K562 (cell line): Measurements from ENCODE around the gene MEFV. TPM values are rescaled to one million over a fixed set of nuclear protein-coding genes. Genes with fewer than 3 reads are reported as not detected.

Source experiments
- BCL6 ChIP-seq: fragments of 250-450 bp; sonication (Bioruptor Pico); IDR thresholded peaks from 2 replicates; pipeline ENCODE4 v1.4.0; 2020
- CXXC5 ChIP-seq: fragments of 250-450 bp; sonication (Bioruptor Pico); IDR thresholded peaks from 2 replicates; pipeline ENCODE4 v1.8.0; 2022; ENCODE audit warnings: inconsistent platforms, mild to moderate bottlenecking, moderate library complexity
- HNRNPK ChIP-seq: fragments of 200-400 bp; formaldehyde crosslinking; IDR thresholded peaks from one replicate; pipeline ENCODE4 v1.6.1; 2018; ENCODE audit warnings: mild to moderate bottlenecking, low read depth, low read length; ENCODE audit not compliant: poor library complexity, severe bottlenecking
- KLF13 ChIP-seq: fragments of 450-650 bp; IDR thresholded peaks from 2 replicates; pipeline ENCODE4 v1.6.1; 2016; ENCODE audit warnings: missing genetic modification characterization, low read depth, mild to moderate bottlenecking, missing compliant biosample characterization, moderate library complexity, borderline replicate concordance
- MIER1 ChIP-seq: fragments of 450-650 bp; IDR thresholded peaks from 2 replicates; pipeline ENCODE4 v1.6.1; 2016; ENCODE audit warnings: antibody characterized with exemption, mild to moderate bottlenecking, low read depth
- RB1 ChIP-seq: fragments of 450-650 bp; IDR thresholded peaks from 2 replicates; pipeline ENCODE4 v1.6.1; 2017; ENCODE audit warnings: low read depth, mild to moderate bottlenecking
- RBM14 ChIP-seq: fragments of 200-400 bp; formaldehyde crosslinking; IDR thresholded peaks from 2 replicates; pipeline ENCODE4 v1.6.1; 2018; ENCODE audit warnings: low read depth, mild to moderate bottlenecking, low read length, moderate library complexity, borderline replicate concordance; ENCODE audit not compliant: insufficient read depth
- RBM25 ChIP-seq: fragments of 200-400 bp; formaldehyde crosslinking; IDR thresholded peaks from 2 replicates; pipeline ENCODE4 v1.6.1; 2018; ENCODE audit warnings: low read length, low read depth, moderate library complexity; ENCODE audit not compliant: severe bottlenecking
- SIN3A ChIP-seq, 2 experiments: fragments of 150-350 bp in 1 of 2; IDR thresholded peaks; 2 replicates each; pipeline ENCODE4 v1.6.1; 2011 to 2016; ENCODE audit warnings: borderline replicate concordance in 2 of 2, low read depth in 2 of 2, low read length in 2 of 2, mild to moderate bottlenecking in 2 of 2, moderate library complexity in 2 of 2; ENCODE audit not compliant: control insufficient read depth in 1 of 2
- ZBED1 ChIP-seq: IDR thresholded peaks from 2 replicates; pipeline ENCODE4 v1.6.1; 2014
- ZFX ChIP-seq: sonication (generic); formaldehyde crosslinking; IDR thresholded peaks from 2 replicates; pipeline ENCODE4 v1.8.0; 2022; ENCODE audit warnings: mild to moderate bottlenecking, missing genetic modification reagents, moderate library complexity
- ZNF584 ChIP-seq: fragments of 200-800 bp; sonication (Bioruptor generic); IDR thresholded peaks from 2 replicates; pipeline ENCODE4 v1.6.1; 2016; ENCODE audit warnings: low read depth, mild to moderate bottlenecking, missing genetic modification characterization, missing compliant biosample characterization
- polyA plus RNA-seq, 8 experiments: library from polyadenylated mRNA; depleted of rRNA in 4 of 8; stranded (reverse) in 5 of 8; unstranded in 3 of 8; fragments of >200 nt; fragmentation: Nextera tagmentation in 2 of 8; fragmentation: Illumina TruSeq in 1 of 8; extraction: Ambion mirVana in 2 of 8; extraction: Trizol in 1 of 8; gene quantifications; 2 replicates each; pipeline versions ENCODE4 v1.2.1 to v1.2.3, GENCODE V29; 2011 to 2014; ENCODE audit warnings: inconsistent platforms in 1 of 8, missing spikeins in 1 of 8
- total RNA-seq, 7 experiments: library from RNA; depleted of rRNA in 6 of 7; stranded (reverse); fragments of >200 nt in 6 of 7; fragmentation: Illumina TruSeq in 2 of 7; extraction: Trizol in 2 of 7; gene quantifications; 2 replicates each; pipeline versions ENCODE4 v1.2.1 to v1.2.3, GENCODE V29; 2011 to 2021; ENCODE audit warnings: low replicate concordance in 1 of 7
- TF ChIP-seq, protein P1 (sequence below): sonication (generic); formaldehyde crosslinking; IDR thresholded peaks from 2 replicates; pipeline ENCODE4 v1.8.1; 2023; ENCODE audit warnings: mild to moderate bottlenecking, missing genetic modification reagents
- TF ChIP-seq, protein P2 (sequence below), 2 experiments: fragments of 450-650 bp in 1 of 2; sonication (generic) in 1 of 2; formaldehyde crosslinking in 1 of 2; IDR thresholded peaks in 1 of 2; conservative IDR thresholded peaks in 1 of 2; 2 replicates each; pipeline versions ENCODE4 v1.6.1 to v1.8.1; 2016 to 2023; ENCODE audit warnings: mild to moderate bottlenecking in 2 of 2, moderate library complexity in 2 of 2, inconsistent platforms in 1 of 2, missing genetic modification reagents in 1 of 2
- TF ChIP-seq, protein P3 (sequence below): fragments of 250-450 bp; sonication (Bioruptor Pico); IDR thresholded peaks from 2 replicates; pipeline ENCODE4 v1.5.0; 2020; ENCODE audit warnings: mild to moderate bottlenecking

The MEFV gene
- total and polyA plus RNA-seq, 9 of the 15 experiments (the other 6 are each of a cell fraction or from before 2014, with no cell fraction given) = 0.14 TPM; not detected in 8

DNA sequence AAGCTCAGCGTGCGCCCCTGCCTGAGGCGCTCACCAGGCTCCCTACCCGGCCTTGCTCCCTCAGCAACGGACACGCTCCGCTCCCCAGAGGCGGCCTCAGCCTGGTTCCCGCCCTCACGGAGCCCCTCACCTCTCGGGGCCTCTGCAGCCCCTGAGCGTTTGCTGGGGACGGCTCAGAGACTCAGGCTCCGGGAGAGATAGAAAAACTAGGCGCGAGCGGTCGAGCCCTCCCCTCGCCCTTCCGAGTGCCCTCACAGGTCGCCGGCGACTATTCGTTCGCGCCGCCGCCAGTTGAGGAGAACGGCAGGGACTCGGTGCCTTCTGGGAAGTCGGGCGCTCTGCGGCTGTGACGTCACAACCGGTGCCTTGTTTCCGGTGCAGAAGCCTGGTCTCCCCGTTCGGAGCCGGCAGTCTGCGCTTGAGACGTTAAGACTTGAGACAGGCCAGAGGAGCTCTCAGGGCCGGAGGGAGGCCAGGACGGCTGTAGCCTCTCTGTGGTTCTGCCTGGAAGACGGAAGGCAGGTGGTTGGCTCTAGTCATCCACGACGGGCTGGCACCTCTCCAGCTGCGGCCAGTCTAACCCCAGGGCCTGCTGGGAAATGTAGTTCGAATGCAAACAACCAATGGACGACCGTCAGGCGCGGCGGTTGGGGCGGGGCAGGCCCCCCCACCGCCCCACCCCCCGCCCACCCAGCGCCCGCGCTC is 21.4 kb downstream of the MEFV start, which contains the start of gene ZNF200 (continued):
- TF ChIP-seq SIN3A (IDR thresholded peaks at IDR 0.05; ENCODE audit: borderline replicate concordance in 2 of 2, control insufficient read depth in 1 of 2, low read depth in 2 of 2, low read length in 2 of 2) (peak; percentile 86 to 95; a peak in 3 of 4 replicates), ZNF584 (CRISPR knock-in tag) (no peak; the same call in 1 of the 2 replicates), HNRNPK (no peak), RB1 (peak; percentile 87), MIER1 (no peak), CXXC5 (CRISPR knock-in tag) (peak; percentile 85), ZBED1 (peak; percentile 71; the same call in 1 of the 2 replicates), RBM14 (0 out of 2 replicates have a peak, but pooled peaks have one; percentile 67), KLF13 (tag) (peak; percentile 54; the same call in 1 of the 2 replicates), RBM25 (no peak), BCL6 (no peak), ZFX (CRISPR knock-in tag) (peak; percentile 74)
- TF ChIP-seq, protein P1, sequence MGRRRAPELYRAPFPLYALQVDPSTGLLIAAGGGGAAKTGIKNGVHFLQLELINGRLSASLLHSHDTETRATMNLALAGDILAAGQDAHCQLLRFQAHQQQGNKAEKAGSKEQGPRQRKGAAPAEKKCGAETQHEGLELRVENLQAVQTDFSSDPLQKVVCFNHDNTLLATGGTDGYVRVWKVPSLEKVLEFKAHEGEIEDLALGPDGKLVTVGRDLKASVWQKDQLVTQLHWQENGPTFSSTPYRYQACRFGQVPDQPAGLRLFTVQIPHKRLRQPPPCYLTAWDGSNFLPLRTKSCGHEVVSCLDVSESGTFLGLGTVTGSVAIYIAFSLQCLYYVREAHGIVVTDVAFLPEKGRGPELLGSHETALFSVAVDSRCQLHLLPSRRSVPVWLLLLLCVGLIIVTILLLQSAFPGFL (CRISPR knock-in tag) = no peak
- TF ChIP-seq, protein P2, sequence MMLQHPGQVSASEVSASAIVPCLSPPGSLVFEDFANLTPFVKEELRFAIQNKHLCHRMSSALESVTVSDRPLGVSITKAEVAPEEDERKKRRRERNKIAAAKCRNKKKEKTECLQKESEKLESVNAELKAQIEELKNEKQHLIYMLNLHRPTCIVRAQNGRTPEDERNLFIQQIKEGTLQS (IDR thresholded peaks at IDR 0.05) = peak; percentile 78
- TF ChIP-seq, protein P2 (CRISPR knock-in tag; conservative IDR thresholded peaks at IDR 0.05) = no peak
- TF ChIP-seq, protein P3, sequence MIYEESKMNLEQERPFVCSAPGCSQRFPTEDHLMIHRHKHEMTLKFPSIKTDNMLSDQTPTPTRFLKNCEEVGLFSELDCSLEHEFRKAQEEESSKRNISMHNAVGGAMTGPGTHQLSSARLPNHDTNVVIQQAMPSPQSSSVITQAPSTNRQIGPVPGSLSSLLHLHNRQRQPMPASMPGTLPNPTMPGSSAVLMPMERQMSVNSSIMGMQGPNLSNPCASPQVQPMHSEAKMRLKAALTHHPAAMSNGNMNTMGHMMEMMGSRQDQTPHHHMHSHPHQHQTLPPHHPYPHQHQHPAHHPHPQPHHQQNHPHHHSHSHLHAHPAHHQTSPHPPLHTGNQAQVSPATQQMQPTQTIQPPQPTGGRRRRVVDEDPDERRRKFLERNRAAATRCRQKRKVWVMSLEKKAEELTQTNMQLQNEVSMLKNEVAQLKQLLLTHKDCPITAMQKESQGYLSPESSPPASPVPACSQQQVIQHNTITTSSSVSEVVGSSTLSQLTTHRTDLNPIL (CRISPR knock-in tag) = no peak
